K562 (cell line): ENCODE data around the gene HYOU1. TPM values are rescaled to one million over a fixed set of nuclear protein-coding genes. Genes with fewer than 3 reads are reported as not detected.
A peak's percentile ranks its signal among the peaks of the same experiment; 100 is the strongest.

Source experiments
- ARID1B ChIP-seq: fragments of 450-650 bp; IDR thresholded peaks from 2 replicates; pipeline ENCODE4 v1.6.1; 2016; ENCODE audit warnings: antibody characterized with exemption, mild to moderate bottlenecking, inconsistent platforms
- BCL6 ChIP-seq: fragments of 250-450 bp; sonication (Bioruptor Pico); IDR thresholded peaks from 2 replicates; pipeline ENCODE4 v1.4.0; 2020
- CHD4 ChIP-seq: fragments of 200-600 bp; sonication (generic); IDR thresholded peaks from 3 replicates; pipeline ENCODE4 v1.6.1; 2012; ENCODE audit warnings: low read depth, mild to moderate bottlenecking, mixed read lengths, low read length, inconsistent platforms; ENCODE audit not compliant: insufficient read depth, insufficient replicate concordance, poor library complexity, severe bottlenecking
- EP400 ChIP-seq: fragments of 450-650 bp; IDR thresholded peaks from 2 replicates; pipeline ENCODE4 v1.6.1; 2017; ENCODE audit warnings: antibody characterized with exemption, mild to moderate bottlenecking, moderate library complexity
- ERF ChIP-seq: fragments of 450-650 bp; formaldehyde crosslinking; IDR thresholded peaks from 2 replicates; pipeline ENCODE4 v1.4.0; 2020; ENCODE audit warnings: mild to moderate bottlenecking, mixed read lengths
- FUS ChIP-seq: fragments of 200-400 bp; formaldehyde crosslinking; optimal IDR thresholded peaks from 2 replicates; pipeline ENCODE3; 2017; ENCODE audit warnings: low read depth, low read length
- GATAD2A ChIP-seq: fragments of 450-650 bp; IDR thresholded peaks from 2 replicates; pipeline ENCODE4 v1.6.1; 2017
- HDAC1 ChIP-seq, 2 experiments: fragments of 450-650 bp; IDR thresholded peaks; 2 replicates each; pipeline ENCODE4 v1.6.1; 2016 to 2017; ENCODE audit warnings: inconsistent platforms in 1 of 2, mild to moderate bottlenecking in 1 of 2, moderate library complexity in 1 of 2
- HIVEP1 ChIP-seq: fragments of 250-450 bp; sonication (Bioruptor Pico); IDR thresholded peaks from 2 replicates; pipeline ENCODE4 v1.4.0; 2020; ENCODE audit warnings: mild to moderate bottlenecking
- LARP7 ChIP-seq: fragments of 450-650 bp; IDR thresholded peaks from 2 replicates; pipeline ENCODE4 v1.6.1; 2016
- MAFG ChIP-seq: fragments of 450-650 bp; conservative IDR thresholded peaks from 2 replicates; pipeline ENCODE4 v1.6.1; 2016; ENCODE audit warnings: missing genetic modification characterization, missing compliant biosample characterization
- NFE2L1 ChIP-seq: fragments of 450-650 bp; IDR thresholded peaks from 2 replicates; pipeline ENCODE4 v1.6.1; 2016; ENCODE audit warnings: missing genetic modification characterization, low read depth, mild to moderate bottlenecking, missing compliant biosample characterization, moderate library complexity, borderline replicate concordance
- NR0B1 ChIP-seq: fragments of 450-650 bp; IDR thresholded peaks from one replicate; pipeline ENCODE4 v1.6.1; 2018; ENCODE audit warnings: mild to moderate bottlenecking, moderate library complexity; ENCODE audit not compliant: partially characterized antibody
- PKNOX1 ChIP-seq: fragments of 450-650 bp; IDR thresholded peaks from 2 replicates; pipeline ENCODE4 v1.6.1; 2016
- PRMT5 ChIP-seq: sonication (generic); formaldehyde crosslinking; IDR thresholded peaks from 2 replicates; pipeline ENCODE4 v1.5.0; 2020; ENCODE audit warnings: missing genetic modification reagents
- ZNF133 ChIP-seq: fragments of 250-450 bp; sonication (Bioruptor Pico); IDR thresholded peaks from 2 replicates; pipeline ENCODE4 v1.4.0; 2020; ENCODE audit warnings: mild to moderate bottlenecking
- ZNF449 ChIP-seq: fragments of 250-450 bp; sonication (Bioruptor Pico); IDR thresholded peaks from 2 replicates; pipeline ENCODE4 v1.8.0; 2022; ENCODE audit warnings: moderate library complexity, mild to moderate bottlenecking, inconsistent platforms
- ZNF780A ChIP-seq: fragments of 250-450 bp; sonication (Bioruptor Pico); IDR thresholded peaks from 2 replicates; pipeline ENCODE4 v1.5.0; 2021; ENCODE audit warnings: mild to moderate bottlenecking
- polyA plus RNA-seq, 8 experiments: library from polyadenylated mRNA; depleted of rRNA in 4 of 8; stranded (reverse) in 5 of 8; unstranded in 3 of 8; fragments of >200 nt; fragmentation: Nextera tagmentation in 2 of 8; fragmentation: Illumina TruSeq in 1 of 8; extraction: Ambion mirVana in 2 of 8; extraction: Trizol in 1 of 8; gene quantifications; 2 replicates each; pipeline versions ENCODE4 v1.2.1 to v1.2.3, GENCODE V29; 2011 to 2014; ENCODE audit warnings: inconsistent platforms in 1 of 8, missing spikeins in 1 of 8
- total RNA-seq, 7 experiments: library from RNA; depleted of rRNA in 6 of 7; stranded (reverse); fragments of >200 nt in 6 of 7; fragmentation: Illumina TruSeq in 2 of 7; extraction: Trizol in 2 of 7; gene quantifications; 2 replicates each; pipeline versions ENCODE4 v1.2.1 to v1.2.3, GENCODE V29; 2011 to 2021; ENCODE audit warnings: low replicate concordance in 1 of 7
- TF ChIP-seq, protein P1 (sequence below): fragments of 450-650 bp; formaldehyde crosslinking; IDR thresholded peaks from 2 replicates; pipeline ENCODE4 v1.4.0; 2020; ENCODE audit warnings: mild to moderate bottlenecking, moderate library complexity
- TF ChIP-seq, protein P2 (sequence below): IDR thresholded peaks from 3 replicates; pipeline ENCODE4 v1.6.1; 2011; ENCODE audit warnings: borderline replicate concordance, mild to moderate bottlenecking, moderate library complexity; ENCODE audit not compliant: insufficient read length; ENCODE audit errors: extremely low read depth

Gene HYOU1
- total and polyA plus RNA-seq, 9 of the 15 experiments (the other 6 are each of a cell fraction or from before 2014, with no cell fraction given), result 19.5 to 197 (median 128) TPM

GRCh38 chr11:119067371-119068222, 10.6 kb upstream of the HYOU1 start, which contains the start of gene VPS11 (continued):
- no peak for TF ChIP-seq ZNF133
- no peak for TF ChIP-seq ERF (CRISPR knock-in tag)
- peak; percentile 82 for TF ChIP-seq PKNOX1
- no peak for TF ChIP-seq ZNF449
- no peak for TF ChIP-seq BCL6
- TF ChIP-seq HDAC1 (IDR thresholded peaks at IDR 0.05), result peak in 1 of 2 experiments; percentile 95; a peak in 2 of 4 replicates
- no peak for TF ChIP-seq FUS
- TF ChIP-seq MAFG, result 0 out of 2 replicates have a peak, but pooled peaks have one; percentile 10
- no peak for TF ChIP-seq NFE2L1 (tag)
- TF ChIP-seq ARID1B, result no peak
- TF ChIP-seq LARP7, result no peak
- peak; percentile 83 for TF ChIP-seq EP400
- no peak for TF ChIP-seq NR0B1
- no peak for TF ChIP-seq HIVEP1 (CRISPR knock-in tag)
- TF ChIP-seq ZNF780A (CRISPR knock-in tag), result no peak
- TF ChIP-seq GATAD2A, result no peak
- TF ChIP-seq, protein P1, sequence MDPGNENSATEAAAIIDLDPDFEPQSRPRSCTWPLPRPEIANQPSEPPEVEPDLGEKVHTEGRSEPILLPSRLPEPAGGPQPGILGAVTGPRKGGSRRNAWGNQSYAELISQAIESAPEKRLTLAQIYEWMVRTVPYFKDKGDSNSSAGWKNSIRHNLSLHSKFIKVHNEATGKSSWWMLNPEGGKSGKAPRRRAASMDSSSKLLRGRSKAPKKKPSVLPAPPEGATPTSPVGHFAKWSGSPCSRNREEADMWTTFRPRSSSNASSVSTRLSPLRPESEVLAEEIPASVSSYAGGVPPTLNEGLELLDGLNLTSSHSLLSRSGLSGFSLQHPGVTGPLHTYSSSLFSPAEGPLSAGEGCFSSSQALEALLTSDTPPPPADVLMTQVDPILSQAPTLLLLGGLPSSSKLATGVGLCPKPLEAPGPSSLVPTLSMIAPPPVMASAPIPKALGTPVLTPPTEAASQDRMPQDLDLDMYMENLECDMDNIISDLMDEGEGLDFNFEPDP (CRISPR knock-in tag), result no peak
- TF ChIP-seq CHD4, result no peak
- TF ChIP-seq PRMT5, result no peak
- TF ChIP-seq, protein P2, sequence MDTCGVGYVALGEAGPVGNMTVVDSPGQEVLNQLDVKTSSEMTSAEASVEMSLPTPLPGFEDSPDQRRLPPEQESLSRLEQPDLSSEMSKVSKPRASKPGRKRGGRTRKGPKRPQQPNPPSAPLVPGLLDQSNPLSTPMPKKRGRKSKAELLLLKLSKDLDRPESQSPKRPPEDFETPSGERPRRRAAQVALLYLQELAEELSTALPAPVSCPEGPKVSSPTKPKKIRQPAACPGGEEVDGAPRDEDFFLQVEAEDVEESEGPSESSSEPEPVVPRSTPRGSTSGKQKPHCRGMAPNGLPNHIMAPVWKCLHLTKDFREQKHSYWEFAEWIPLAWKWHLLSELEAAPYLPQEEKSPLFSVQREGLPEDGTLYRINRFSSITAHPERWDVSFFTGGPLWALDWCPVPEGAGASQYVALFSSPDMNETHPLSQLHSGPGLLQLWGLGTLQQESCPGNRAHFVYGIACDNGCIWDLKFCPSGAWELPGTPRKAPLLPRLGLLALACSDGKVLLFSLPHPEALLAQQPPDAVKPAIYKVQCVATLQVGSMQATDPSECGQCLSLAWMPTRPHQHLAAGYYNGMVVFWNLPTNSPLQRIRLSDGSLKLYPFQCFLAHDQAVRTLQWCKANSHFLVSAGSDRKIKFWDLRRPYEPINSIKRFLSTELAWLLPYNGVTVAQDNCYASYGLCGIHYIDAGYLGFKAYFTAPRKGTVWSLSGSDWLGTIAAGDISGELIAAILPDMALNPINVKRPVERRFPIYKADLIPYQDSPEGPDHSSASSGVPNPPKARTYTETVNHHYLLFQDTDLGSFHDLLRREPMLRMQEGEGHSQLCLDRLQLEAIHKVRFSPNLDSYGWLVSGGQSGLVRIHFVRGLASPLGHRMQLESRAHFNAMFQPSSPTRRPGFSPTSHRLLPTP, result no peak
